ENCODE data around the gene GTF2IRD1. TPM values are rescaled to one million over a fixed set of nuclear protein-coding genes. Genes with fewer than 3 reads are reported as not detected.
"Not testable (repeated sequence)": the region's sequence is repeated elsewhere in the genome, so short reads cannot be mapped to it uniquely, and the experiment has no call there.

The GTF2IRD1 gene
- total RNA-seq, 2 experiments from 2014 or later = 0.20 to 0.66 TPM

DNA sequence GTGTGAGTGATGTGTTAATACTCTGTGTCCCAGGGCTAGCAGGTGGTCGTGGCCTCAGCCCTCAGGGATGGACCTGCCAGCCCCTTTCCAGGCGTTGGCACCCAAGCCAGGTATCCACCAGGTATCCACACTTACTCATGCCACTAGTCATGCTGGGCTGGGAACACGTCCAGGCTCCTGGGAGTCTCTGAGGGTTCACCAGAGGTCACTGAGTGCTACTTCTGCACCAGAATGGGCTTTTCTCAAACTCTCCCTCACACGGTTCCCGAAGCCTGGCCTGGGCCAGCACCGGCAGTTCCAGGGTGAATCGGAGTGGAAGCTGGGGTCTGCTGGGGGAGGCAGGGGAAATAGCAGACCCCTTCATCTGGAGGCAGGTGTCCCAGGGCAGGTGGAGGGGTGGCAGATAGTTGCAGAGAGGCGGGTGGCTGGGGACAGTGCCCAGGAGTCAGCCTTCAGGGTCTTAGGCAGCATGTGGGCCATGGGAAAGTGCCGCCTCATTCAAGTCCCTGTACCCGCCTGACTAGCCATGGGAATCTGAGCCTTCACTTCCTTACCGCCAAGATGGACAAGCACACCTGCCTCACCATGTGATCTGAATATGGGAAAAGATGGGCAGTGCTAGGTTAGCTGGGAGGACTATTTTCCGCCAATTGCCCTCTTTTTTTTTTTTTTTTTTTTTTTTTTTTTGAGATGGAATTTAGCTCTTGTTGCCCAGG, 108.3 kb downstream of the GTF2IRD1 start:
- no peak for ATAC-seq
- no peak overlapping the region for H3K27ac Mint-ChIP-seq
- CTCF ChIA-PET = no interaction called here
- no peaks in the 10 kb centered on the region for H3K36me3 Mint-ChIP-seq
- no peak overlapping the region for H3K4me3 Mint-ChIP-seq
- DNase-seq = no peak
- H3K27me3 Mint-ChIP-seq = no peaks in the 10 kb centered on the region
- H3K4me1 Mint-ChIP-seq = no peaks in the 10 kb centered on the region
- no peaks in the 10 kb centered on the region for H3K9me3 Mint-ChIP-seq (ENCODE audit: low read depth)

GRCh38 chr7:74563639-74564038, 109.9 kb downstream of the GTF2IRD1 start:
- CTCF ChIA-PET; H3K4me1 Mint-ChIP-seq; H3K4me3 Mint-ChIP-seq; H3K36me3 Mint-ChIP-seq; H3K9me3 Mint-ChIP-seq (ENCODE audit: low read depth); DNase-seq; H3K27ac Mint-ChIP-seq; ATAC-seq; H3K27me3 Mint-ChIP-seq: not testable (repeated sequence)

DNA sequence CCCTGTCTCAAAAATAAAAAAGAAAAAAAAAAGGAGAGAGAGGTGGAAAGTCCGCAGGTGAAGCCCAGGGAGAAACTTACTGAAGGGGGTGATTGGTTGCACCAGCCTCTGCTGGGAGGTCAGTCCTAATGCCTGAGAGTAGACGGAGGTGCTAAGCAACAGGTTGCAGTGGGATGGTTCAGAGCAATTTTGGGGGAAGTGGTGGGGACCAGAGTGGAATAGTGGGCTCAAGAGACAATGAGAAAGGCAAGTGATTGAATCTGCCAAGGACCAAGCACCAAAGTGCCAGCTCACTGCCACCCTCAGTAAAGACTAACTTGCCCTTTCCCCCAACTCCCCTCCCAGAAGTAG, 113.6 kb downstream of the GTF2IRD1 start:
- DNase-seq (no peak), ATAC-seq (no peak)
- Mint-ChIP-seq H3K9me3 (ENCODE audit: low read depth) (no peaks in the 10 kb centered on the region), H3K27ac (no peak overlapping the region), H3K36me3 (no peaks in the 10 kb centered on the region), H3K27me3 (no peaks in the 10 kb centered on the region), H3K4me1 (peaks cover 4% of the 10 kb centered on the region), H3K4me3 (no peak overlapping the region)
- CTCF ChIA-PET = interaction anchor here (0.5 to 2.6 kb wide), 12 partner anchors 15 to 156 kb away, joined by 3 to 15 read pairs (median 3); no protein-coding TSS in a partner anchor

DNA sequence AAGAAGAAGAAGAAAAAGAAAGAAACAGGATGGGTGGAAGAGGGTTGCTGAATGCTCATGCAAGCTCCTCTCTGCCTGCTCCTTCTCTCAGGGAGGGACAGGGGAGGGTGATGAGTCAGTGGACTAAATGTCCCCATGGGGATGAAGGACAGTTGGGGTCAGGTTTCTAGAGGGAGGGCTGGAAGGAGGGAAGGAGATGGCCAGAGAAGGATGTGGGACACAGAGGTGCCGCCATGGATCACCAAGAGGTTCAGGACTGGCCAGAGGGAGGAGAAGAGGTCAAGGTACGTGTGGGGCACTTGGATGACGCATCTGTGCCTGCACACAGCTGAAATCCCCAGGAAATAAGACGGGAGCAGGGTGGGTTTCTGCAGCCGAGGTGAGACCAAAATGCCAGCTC, 115.0 kb downstream of the GTF2IRD1 start:
- H3K4me3 Mint-ChIP-seq = no peak overlapping the region
- H3K27ac Mint-ChIP-seq = no peak overlapping the region
- no peaks in the 10 kb centered on the region for H3K27me3 Mint-ChIP-seq

DNA sequence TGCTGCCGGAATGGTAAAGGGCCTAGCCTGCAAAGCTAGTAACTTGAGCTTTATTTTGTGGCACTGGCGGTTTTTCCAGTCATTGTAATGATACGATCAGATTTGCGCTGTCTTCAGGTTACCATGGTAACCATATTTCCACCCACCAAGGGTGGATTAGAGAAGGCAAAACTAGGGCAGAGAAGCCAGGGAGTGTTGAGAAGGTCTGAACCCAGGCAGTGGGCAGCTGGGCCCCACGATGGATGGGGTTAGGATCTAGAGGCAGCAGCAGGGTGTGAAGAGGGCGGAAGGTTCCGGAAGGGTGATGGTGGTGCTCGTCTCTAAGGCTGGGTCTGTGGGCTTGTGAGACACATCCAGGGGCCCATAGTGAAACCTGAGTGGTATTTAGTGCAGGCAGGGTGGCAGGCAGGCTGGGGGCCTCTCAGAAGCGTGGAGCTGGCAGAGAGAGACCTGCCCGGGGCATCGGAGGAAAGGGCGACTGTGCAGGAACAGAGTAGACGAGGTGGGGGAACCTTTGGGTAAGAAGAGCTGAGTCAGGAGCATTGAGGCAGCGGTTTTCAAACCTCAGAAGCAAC, 115.9 kb downstream of the GTF2IRD1 start:
- no peak for ATAC-seq
- H3K36me3 Mint-ChIP-seq = no peaks in the 10 kb centered on the region

More for the DNA sequence above, 115.0 kb downstream of the GTF2IRD1 start:
- no peak for DNase-seq
- CTCF ChIA-PET = no interaction called here
- peaks cover 4% of the 10 kb centered on the region for H3K4me1 Mint-ChIP-seq
- no peak for ATAC-seq
- H3K36me3 Mint-ChIP-seq = no peaks in the 10 kb centered on the region
- H3K9me3 Mint-ChIP-seq (ENCODE audit: low read depth) = no peaks in the 10 kb centered on the region

GRCh38 chr7:74570533-74571156, 116.9 kb downstream of the GTF2IRD1 start:
- Mint-ChIP-seq H3K27me3 (no peaks in the 10 kb centered on the region), H3K4me1 (peaks cover 4% of the 10 kb centered on the region), H3K27ac (no peak overlapping the region), H3K9me3 (ENCODE audit: low read depth) (no peaks in the 10 kb centered on the region), H3K36me3 (no peaks in the 10 kb centered on the region), H3K4me3 (no peak overlapping the region)
- DNase-seq (no peak), ATAC-seq (no peak)
- CTCF ChIA-PET = no interaction called here

More for the DNA sequence above, 115.9 kb downstream of the GTF2IRD1 start:
- DNase-seq = no peak
- Mint-ChIP-seq H3K27me3 (no peaks in the 10 kb centered on the region), H3K9me3 (ENCODE audit: low read depth) (no peaks in the 10 kb centered on the region), H3K27ac (no peak overlapping the region), H3K4me3 (no peak overlapping the region), H3K4me1 (peaks cover 4% of the 10 kb centered on the region)
- CTCF ChIA-PET = no interaction called here

DNA sequence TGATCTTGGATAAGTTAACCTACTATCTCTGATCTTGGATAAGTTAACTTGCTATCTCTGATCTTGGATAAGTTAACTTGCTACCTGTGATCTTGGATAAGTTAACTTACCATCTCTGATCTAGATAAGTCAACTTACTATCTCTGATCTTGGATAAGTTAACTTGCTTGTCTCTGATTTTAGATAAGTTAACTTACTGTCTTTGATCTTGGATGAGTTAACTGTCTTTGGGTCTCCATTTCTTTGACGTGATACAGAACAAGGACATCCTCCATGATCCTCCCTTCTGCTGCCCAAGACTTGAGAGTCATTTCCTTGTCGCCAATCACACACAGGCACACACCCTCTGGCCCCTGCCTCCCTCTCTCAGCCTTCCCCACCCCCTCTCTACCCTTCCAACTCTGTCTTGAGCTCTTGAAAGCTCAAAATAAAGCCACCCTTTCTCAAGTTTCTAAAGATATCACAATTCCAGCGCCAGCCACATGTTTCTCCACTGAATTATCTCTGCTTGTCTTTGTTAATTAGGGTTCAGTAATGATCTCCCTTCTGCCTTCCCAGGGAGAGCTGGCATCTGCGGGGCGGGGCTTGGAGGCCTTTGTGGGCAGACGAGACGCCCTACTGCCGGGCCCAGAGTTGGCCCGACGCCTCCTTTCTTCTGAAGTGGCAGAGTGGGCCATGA, 118.7 kb downstream of the GTF2IRD1 start:
- Mint-ChIP-seq H3K4me1 (peaks cover 4% of the 10 kb centered on the region), H3K27ac (no peak overlapping the region), H3K4me3 (no peak overlapping the region), H3K36me3 (no peaks in the 10 kb centered on the region), H3K27me3 (no peaks in the 10 kb centered on the region), H3K9me3 (ENCODE audit: low read depth) (no peaks in the 10 kb centered on the region)
- DNase-seq (no peak), ATAC-seq (no peak)
- CTCF ChIA-PET = no interaction called here

GRCh38 chr7:74573512-74573911, 119.8 kb downstream of the GTF2IRD1 start:
- ATAC-seq = no peak
- no peaks in the 10 kb centered on the region for H3K27me3 Mint-ChIP-seq
- peaks cover 4% of the 10 kb centered on the region for H3K4me1 Mint-ChIP-seq
- H3K9me3 Mint-ChIP-seq (ENCODE audit: low read depth) = no peaks in the 10 kb centered on the region
- DNase-seq = no peak
- H3K4me3 Mint-ChIP-seq = no peak overlapping the region
- CTCF ChIA-PET = no interaction called here
- H3K36me3 Mint-ChIP-seq = no peaks in the 10 kb centered on the region
- no peak overlapping the region for H3K27ac Mint-ChIP-seq

GRCh38 chr7:74575083-74575784, 121.5 kb downstream of the GTF2IRD1 start:
- DNase-seq (no peak), ATAC-seq (no peak)
- no peak overlapping the region for H3K4me3 Mint-ChIP-seq
- H3K27me3 Mint-ChIP-seq = no peaks in the 10 kb centered on the region
- no peaks in the 10 kb centered on the region for H3K36me3 Mint-ChIP-seq
- H3K9me3 Mint-ChIP-seq (ENCODE audit: low read depth) = no peaks in the 10 kb centered on the region
- no peak overlapping the region for H3K27ac Mint-ChIP-seq
- CTCF ChIA-PET = no interaction called here
- no peaks in the 10 kb centered on the region for H3K4me1 Mint-ChIP-seq

DNA sequence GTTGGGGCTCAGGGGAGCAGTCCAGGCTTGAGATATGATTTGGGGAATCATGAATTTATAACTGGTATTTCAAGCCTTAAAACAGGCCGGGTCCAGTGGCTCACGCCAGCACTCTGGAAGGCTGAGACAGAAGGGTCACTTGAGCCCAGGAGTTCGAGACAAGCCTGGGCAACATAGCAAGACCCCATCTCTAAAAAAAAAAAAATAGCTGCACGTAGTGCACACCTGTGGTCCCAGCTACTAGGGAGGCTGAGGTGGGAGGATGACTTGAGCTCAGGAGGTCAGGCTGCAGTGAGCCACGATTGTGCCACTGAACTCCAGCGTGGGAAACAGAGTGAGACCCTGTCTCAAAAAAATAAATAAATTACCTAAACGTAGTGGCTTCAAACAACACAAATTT, 122.1 kb downstream of the GTF2IRD1 start:
- no peaks in the 10 kb centered on the region for H3K9me3 Mint-ChIP-seq (ENCODE audit: low read depth)
- ATAC-seq = no peak
- no peak for DNase-seq
- H3K27me3 Mint-ChIP-seq = no peaks in the 10 kb centered on the region
- CTCF ChIA-PET = no interaction called here
- H3K36me3 Mint-ChIP-seq = no peaks in the 10 kb centered on the region
- no peaks in the 10 kb centered on the region for H3K4me1 Mint-ChIP-seq
- no peak overlapping the region for H3K27ac Mint-ChIP-seq
- no peak overlapping the region for H3K4me3 Mint-ChIP-seq

GRCh38 chr7:74579800-74580685, 126.3 kb downstream of the GTF2IRD1 start:
- Mint-ChIP-seq H3K4me3 (no peak overlapping the region), H3K36me3 (no peaks in the 10 kb centered on the region), H3K4me1 (no peaks in the 10 kb centered on the region), H3K27me3 (no peaks in the 10 kb centered on the region), H3K9me3 (ENCODE audit: low read depth) (no peaks in the 10 kb centered on the region), H3K27ac (no peak overlapping the region)
- CTCF ChIA-PET = no interaction called here
- ATAC-seq = no peak
- no peak for DNase-seq

GRCh38 chr7:74581916-74582440, 128.3 kb downstream of the GTF2IRD1 start:
- Mint-ChIP-seq H3K4me1 (no peaks in the 10 kb centered on the region), H3K9me3 (ENCODE audit: low read depth) (no peaks in the 10 kb centered on the region), H3K27ac (no peak overlapping the region), H3K36me3 (no peaks in the 10 kb centered on the region), H3K4me3 (no peak overlapping the region), H3K27me3 (no peaks in the 10 kb centered on the region)
- DNase-seq (no peak), ATAC-seq (no peak)
- CTCF ChIA-PET = interaction anchor here (0.9 kb wide), 1 partner anchor 16 kb away, joined by 3 read pairs; no protein-coding TSS in a partner anchor

All from activated CD8-positive, alpha-beta memory T cell treated with anti-CD3 and anti-CD28 coated beads, Interleukin-2, amount 10 ng/mL, durations not matched to agents 7 days and 5 days (primary cell).